ENCODE results near the gene OCLN.
A peak's percentile ranks its signal among the peaks of the same experiment; 100 is the strongest.

OCLN gene

DNA sequence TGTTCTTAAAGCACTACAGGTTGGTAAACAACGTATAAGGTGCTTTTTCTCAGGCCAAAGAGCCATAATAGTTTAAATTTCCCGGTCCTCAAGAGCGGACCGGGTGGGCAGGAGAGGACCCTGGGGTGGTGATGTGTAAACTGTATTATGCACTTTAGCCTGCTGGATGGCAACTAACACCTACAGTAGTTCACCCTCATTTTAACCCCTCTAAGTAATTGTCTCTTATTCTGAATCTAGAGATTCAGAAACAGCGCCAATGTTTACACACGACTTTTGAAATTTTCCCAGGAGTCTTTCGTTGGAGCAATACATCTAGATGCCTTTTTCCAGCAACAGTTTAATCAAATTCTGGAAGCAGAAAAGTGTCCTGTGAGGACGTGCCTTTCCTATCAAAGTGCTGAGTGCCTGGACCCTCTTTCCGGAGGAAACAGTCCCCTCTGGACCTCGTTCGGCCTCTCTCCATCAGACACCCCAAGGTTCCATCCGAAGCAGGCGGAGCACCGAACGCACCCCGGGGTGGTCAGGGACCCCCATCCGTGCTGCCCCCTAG is 676 bp upstream of the OCLN start:
- peaks cover 0 to 26% (median 24%) of the 10 kb centered on the region in 4 donors for H3K4me1 ChIP-seq
- H3K27ac ChIP-seq = no peak overlapping the region
- H3K27me3 ChIP-seq = peaks cover 0 to 42% of the 10 kb centered on the region in 2 donors
- H3K4me3 ChIP-seq = peak overlapping the region; percentile 43 to 53
- DNase-seq = no peak
- TF ChIP-seq, protein P1, sequence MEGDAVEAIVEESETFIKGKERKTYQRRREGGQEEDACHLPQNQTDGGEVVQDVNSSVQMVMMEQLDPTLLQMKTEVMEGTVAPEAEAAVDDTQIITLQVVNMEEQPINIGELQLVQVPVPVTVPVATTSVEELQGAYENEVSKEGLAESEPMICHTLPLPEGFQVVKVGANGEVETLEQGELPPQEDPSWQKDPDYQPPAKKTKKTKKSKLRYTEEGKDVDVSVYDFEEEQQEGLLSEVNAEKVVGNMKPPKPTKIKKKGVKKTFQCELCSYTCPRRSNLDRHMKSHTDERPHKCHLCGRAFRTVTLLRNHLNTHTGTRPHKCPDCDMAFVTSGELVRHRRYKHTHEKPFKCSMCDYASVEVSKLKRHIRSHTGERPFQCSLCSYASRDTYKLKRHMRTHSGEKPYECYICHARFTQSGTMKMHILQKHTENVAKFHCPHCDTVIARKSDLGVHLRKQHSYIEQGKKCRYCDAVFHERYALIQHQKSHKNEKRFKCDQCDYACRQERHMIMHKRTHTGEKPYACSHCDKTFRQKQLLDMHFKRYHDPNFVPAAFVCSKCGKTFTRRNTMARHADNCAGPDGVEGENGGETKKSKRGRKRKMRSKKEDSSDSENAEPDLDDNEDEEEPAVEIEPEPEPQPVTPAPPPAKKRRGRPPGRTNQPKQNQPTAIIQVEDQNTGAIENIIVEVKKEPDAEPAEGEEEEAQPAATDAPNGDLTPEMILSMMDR (IDR thresholded peaks at IDR 0.05) = no peak
- H3K36me3 ChIP-seq = no peaks in the 10 kb centered on the region
- no peaks in the 10 kb centered on the region for H3K9me3 ChIP-seq
- intact Hi-C loops (cut with DNase I; ENCODE audit: low total_unique reads) = no loop called here

DNA sequence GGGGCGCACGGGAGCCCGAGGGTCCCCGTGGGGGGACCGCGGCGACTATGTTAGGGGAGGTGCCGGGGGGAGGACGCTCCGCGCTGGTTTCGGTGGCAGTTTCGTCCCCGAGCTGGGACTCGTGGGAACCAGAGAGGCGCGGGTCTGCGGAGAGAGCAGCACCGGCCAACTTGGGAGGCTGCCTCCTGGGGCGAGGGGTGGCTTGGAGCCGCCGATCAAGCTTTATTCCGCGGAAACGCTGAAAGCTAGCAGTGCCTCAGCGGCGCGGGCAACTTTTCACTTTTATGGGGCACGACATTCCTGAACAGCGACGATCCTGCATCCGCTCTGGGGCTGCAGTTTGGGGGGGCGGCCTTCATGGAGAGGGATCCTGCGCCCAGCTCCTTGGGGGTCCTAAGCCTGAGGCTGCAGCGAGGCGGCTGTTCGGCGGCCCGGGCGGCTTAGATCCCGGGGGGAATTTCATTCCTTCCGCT is 369 bp downstream of the OCLN start:
- Histone ChIP-seq H3K9me3 (no peaks in the 10 kb centered on the region), H3K4me1 (peaks cover 0 to 26% (median 24%) of the 10 kb centered on the region in 4 donors), H3K27ac (no peak overlapping the region), H3K27me3 (peaks cover 0 to 42% of the 10 kb centered on the region in 2 donors), H3K4me3 (peak overlapping the region; percentile 43 to 53), H3K36me3 (no peaks in the 10 kb centered on the region)
- TF ChIP-seq, protein P1 (IDR thresholded peaks at IDR 0.05) = no peak
- DNase-seq = no peak
- intact Hi-C loops (cut with DNase I; ENCODE audit: low total_unique reads) = no loop called here

DNA sequence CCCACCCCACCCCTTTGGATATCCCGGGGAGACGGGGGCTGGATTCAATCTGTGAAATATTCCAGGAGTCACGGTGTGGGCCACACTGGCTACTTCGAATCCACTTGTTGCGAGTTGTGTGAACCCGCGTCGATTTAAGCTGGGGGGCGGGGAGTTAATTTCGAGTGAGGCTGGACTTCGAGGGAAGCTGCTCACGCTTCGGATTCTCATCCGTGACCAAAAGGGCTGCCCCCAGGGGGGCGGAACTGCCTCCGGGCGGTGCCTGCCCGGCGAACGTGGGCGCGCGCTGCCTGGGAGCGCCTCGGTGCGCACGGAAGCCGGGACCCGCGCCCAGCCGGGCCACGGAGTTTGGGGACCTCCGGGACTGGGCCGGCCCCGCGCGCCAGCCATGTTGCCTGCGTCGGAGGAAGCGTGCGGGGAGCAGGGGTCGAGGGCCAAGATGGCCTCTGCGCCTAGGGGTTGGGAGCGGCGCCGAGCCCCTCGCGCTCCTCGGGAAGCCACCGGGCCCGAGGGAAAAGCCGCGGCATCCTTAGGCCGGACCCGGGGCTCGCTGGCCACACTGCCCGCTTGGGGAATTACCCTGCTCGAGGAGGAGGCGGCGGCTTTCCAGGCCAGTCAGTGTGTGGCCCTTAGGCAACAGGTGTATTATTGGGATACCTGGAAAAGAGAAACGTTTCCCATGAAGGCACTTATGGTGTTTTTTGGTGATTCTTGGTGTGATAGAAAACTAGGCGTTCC is 975 bp downstream of the OCLN start:
- TF ChIP-seq, protein P1 (IDR thresholded peaks at IDR 0.05) = no peak
- H3K4me3 ChIP-seq = peak overlapping the region; percentile 43 to 53
- H3K9me3 ChIP-seq = no peaks in the 10 kb centered on the region
- H3K27ac ChIP-seq = no peak overlapping the region
- H3K4me1 ChIP-seq = peaks cover 0 to 26% (median 24%) of the 10 kb centered on the region in 4 donors
- intact Hi-C loops (cut with DNase I; ENCODE audit: low total_unique reads) = no loop called here
- peaks cover 0 to 42% of the 10 kb centered on the region in 2 donors for H3K27me3 ChIP-seq
- no peak for DNase-seq
- no peaks in the 10 kb centered on the region for H3K36me3 ChIP-seq

DNA sequence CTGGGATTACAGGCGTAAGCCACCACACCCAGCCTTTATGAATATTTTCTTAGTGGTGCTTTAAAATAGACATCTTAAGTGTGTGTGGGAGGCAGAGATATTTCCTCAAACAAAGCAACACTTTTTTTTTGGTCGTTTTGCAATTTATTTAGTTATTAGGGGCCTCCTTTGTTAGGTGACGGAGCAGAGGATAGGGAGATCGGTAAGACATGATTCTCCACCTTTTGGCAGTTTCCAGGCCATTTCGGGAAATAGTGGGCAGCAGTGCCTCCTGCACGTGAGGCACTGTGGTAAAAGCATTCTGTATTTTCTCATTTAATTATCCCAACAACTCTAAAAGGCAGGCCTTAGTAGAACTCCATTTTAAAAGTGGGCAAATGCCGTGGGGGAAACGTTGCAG is 1.9 kb downstream of the OCLN start:
- Histone ChIP-seq H3K27me3 (peaks cover 0 to 43% of the 10 kb centered on the region in 2 donors), H3K9me3 (no peaks in the 10 kb centered on the region), H3K36me3 (no peaks in the 10 kb centered on the region), H3K4me1 (peaks cover 0 to 26% (median 24%) of the 10 kb centered on the region in 4 donors), H3K4me3 (no peak overlapping the region), H3K27ac (no peak overlapping the region)
- intact Hi-C loops (cut with DNase I; ENCODE audit: low total_unique reads) = no loop called here
- no peak for DNase-seq
- TF ChIP-seq, protein P1 (IDR thresholded peaks at IDR 0.05) = no peak

DNA sequence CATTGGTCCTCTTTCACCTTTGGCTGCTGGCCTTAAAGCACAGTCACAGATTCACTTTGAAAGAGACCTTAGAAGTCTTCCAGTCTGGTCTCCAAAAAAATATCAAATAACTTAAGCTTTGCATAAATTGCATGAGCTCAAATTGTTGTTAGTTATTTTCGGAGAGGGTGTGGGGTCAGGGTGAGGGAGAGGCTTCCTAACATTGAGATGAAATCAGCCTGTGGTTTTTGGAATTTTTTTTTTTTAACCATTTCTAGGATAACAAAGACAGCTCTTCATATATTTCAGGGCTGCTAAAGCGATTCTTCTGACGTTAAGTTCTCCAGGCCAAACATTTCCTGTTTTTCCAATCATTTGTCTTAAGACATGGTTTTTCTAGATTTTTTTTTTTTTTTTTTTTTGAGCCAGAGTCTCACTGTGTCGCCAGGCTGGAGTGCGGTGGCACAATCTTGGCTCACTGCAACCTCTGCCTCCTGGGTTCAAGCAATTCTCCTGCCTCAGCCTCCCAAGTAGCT is 4.5 kb downstream of the OCLN start:
- H3K27me3 ChIP-seq = peaks cover 0 to 52% of the 10 kb centered on the region in 2 donors
- intact Hi-C loops (cut with DNase I; ENCODE audit: low total_unique reads) = no loop called here
- TF ChIP-seq, protein P1 (IDR thresholded peaks at IDR 0.05) = no peak

More for the DNA sequence above, 4.5 kb downstream of the OCLN start:
- Histone ChIP-seq H3K4me3 (no peak overlapping the region), H3K4me1 (peaks cover 0 to 25% (median 22%) of the 10 kb centered on the region in 4 donors), H3K9me3 (no peaks in the 10 kb centered on the region), H3K27ac (no peak overlapping the region), H3K36me3 (no peaks in the 10 kb centered on the region)
- DNase-seq = no peak
